HUES64 (cell line): ENCODE data around the gene ABCA6. TPM values are rescaled to one million over a fixed set of nuclear protein-coding genes. Genes with fewer than 3 reads are reported as not detected.

Experiments used
- H3K27ac ChIP-seq: 2 replicates; pipeline ENCODE4 v1.7.0; 2013; ENCODE audit warnings: low read depth, low read length, inconsistent platforms
- H3K27me3 ChIP-seq: 2 replicates; pipeline ENCODE4 v1.6.1; 2013; ENCODE audit warnings: mild to moderate bottlenecking, low read length; ENCODE audit not compliant: insufficient read depth
- H3K36me3 ChIP-seq: 2 replicates; pipeline ENCODE4 v1.6.1; 2013; ENCODE audit warnings: mild to moderate bottlenecking, low read length; ENCODE audit not compliant: insufficient read depth
- H3K4me1 ChIP-seq: 2 replicates; pipeline ENCODE4 v1.6.1; 2013; ENCODE audit warnings: mild to moderate bottlenecking, low read length, moderate library complexity; ENCODE audit not compliant: insufficient read depth
- H3K4me3 ChIP-seq: 2 replicates; pipeline ENCODE4 v1.5.1; 2013; ENCODE audit warnings: mild to moderate bottlenecking, low read length, moderate library complexity
- H3K9ac ChIP-seq: 2 replicates; pipeline ENCODE4 v1.6.1; 2013; ENCODE audit warnings: mild to moderate bottlenecking, low read depth, low read length
- H3K9me3 ChIP-seq: 2 replicates; pipeline ENCODE4 v1.6.1; 2013; ENCODE audit warnings: low read depth, low read length; ENCODE audit not compliant: insufficient read depth
- WGBS: fragments of 150-250, 120-280 bp; methylation state at CpG from one replicate; pipeline ENCODE4 v1.1.7; 2013; ENCODE audit warnings: missing lambda C conversion rate; 5-methylcytosine and 5-hydroxymethylcytosine counted together
- polyA plus RNA-seq, 2 experiments: library from polyadenylated mRNA; stranded (reverse); fragments of 50-300 nt; gene quantifications; one replicate each; pipeline ENCODE4 v1.2.3, GENCODE V29; 2013

The ABCA6 gene, protein sequence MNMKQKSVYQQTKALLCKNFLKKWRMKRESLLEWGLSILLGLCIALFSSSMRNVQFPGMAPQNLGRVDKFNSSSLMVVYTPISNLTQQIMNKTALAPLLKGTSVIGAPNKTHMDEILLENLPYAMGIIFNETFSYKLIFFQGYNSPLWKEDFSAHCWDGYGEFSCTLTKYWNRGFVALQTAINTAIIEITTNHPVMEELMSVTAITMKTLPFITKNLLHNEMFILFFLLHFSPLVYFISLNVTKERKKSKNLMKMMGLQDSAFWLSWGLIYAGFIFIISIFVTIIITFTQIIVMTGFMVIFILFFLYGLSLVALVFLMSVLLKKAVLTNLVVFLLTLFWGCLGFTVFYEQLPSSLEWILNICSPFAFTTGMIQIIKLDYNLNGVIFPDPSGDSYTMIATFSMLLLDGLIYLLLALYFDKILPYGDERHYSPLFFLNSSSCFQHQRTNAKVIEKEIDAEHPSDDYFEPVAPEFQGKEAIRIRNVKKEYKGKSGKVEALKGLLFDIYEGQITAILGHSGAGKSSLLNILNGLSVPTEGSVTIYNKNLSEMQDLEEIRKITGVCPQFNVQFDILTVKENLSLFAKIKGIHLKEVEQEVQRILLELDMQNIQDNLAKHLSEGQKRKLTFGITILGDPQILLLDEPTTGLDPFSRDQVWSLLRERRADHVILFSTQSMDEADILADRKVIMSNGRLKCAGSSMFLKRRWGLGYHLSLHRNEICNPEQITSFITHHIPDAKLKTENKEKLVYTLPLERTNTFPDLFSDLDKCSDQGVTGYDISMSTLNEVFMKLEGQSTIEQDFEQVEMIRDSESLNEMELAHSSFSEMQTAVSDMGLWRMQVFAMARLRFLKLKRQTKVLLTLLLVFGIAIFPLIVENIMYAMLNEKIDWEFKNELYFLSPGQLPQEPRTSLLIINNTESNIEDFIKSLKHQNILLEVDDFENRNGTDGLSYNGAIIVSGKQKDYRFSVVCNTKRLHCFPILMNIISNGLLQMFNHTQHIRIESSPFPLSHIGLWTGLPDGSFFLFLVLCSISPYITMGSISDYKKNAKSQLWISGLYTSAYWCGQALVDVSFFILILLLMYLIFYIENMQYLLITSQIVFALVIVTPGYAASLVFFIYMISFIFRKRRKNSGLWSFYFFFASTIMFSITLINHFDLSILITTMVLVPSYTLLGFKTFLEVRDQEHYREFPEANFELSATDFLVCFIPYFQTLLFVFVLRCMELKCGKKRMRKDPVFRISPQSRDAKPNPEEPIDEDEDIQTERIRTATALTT (N-terminal part only)
- polyA plus RNA-seq (2013, experiment 1 of 2), result not detected
- polyA plus RNA-seq (2013, experiment 2 of 2), result not detected

DNA sequence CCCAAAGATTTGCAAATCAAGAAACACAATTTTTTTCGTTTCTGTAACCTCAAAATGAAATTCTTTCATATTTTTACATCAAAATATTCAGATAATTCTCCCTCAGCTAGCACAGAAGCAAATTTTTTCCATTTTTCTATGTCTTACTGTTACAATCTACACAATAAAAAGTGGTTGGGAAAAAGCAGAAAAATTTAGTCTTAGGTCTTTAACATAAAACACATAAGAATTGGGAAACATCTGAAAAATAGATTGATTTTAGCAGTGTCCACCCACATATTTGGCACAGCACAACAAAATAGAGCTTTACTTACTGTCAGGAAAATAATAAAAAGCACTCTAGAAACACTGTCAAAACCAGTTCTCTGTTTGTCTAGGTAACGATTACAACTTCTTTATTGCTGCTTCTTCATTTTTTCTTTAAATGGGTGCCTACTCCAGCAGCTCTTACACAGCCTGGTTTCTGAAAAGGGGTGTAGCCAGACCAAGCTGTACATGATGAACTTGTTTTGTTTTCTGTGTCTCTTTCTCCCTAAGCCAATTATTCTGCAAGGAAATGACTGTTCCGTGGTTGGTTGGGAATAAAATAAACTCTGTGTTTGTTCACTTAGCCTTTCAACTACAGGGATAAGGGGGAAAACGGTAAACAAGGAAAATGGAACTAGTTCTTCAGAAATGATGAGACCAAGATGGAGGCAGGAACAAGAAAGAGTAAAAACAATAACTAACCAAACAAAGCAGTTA lies at the start of gene ABCA6:
Gene ABCA6 (minus strand): TSS at position 465 of the 744 bp plus-strand sequence. CDS start 1,192 bp downstream, outside the sequence.
- H3K27ac ChIP-seq, result no peak within 1 kb of the TSS
- H3K4me3 ChIP-seq, result no peak within 1 kb of the TSS
- no peaks in the 10 kb centered on the region for H3K4me1 ChIP-seq
- no peak within 1 kb of the TSS for H3K9ac ChIP-seq
- 84% methylated on average over 4 of the region's 4 CpGs for WGBS
- no peaks in the 10 kb centered on the region for H3K9me3 ChIP-seq
- H3K27me3 ChIP-seq, result no peaks in the 10 kb centered on the region
- H3K36me3 ChIP-seq, result no peaks in the 10 kb centered on the region

DNA sequence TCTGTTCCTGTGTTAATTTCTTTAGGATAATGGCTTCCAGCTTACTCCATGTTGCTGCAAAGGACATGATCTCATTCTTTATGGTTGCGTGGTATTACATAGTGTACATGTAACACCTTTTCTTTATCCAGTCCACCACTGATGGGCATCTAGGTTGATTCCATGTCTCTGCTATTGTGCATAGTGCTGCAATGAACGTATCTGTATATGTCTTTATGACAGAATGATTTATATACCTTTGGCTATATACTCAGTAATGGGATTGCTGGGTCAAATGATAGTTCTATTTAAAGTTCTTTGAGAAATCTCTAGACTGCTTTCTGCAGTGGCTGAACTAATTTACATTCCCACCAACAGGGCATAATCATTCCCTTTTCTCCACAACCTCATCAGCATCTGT lies 47.1 kb upstream of the ABCA6 start:
- no peak overlapping the region for H3K27ac ChIP-seq
- no peak overlapping the region for H3K9ac ChIP-seq
- no peak overlapping the region for H3K4me3 ChIP-seq
- H3K9me3 ChIP-seq, result no peaks in the 10 kb centered on the region
- no peaks in the 10 kb centered on the region for H3K27me3 ChIP-seq
- H3K4me1 ChIP-seq, result no peaks in the 10 kb centered on the region
- H3K36me3 ChIP-seq, result no peaks in the 10 kb centered on the region
- WGBS, result no CpG with 5 or more reads among the region's 2 CpGs

DNA sequence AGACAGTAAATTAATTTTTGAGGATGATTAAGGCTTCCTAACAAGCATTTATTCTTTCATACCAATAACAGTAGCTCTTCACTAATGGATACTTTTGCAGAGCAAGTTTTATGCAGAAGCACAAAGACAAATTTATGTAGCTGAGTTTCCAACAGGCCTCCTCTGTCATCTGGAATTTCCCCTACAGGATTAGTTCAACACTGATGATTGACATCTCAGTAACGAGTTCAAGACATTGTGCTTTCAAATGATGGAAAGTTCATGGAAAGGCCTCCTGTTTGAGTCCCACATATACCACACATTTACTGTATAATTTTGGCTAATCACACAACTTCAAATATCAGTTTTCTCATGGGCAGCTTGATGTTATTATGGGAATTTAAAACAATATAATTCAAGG lies 46.4 kb upstream of the ABCA6 start:
- no peak overlapping the region for H3K9ac ChIP-seq
- WGBS, result 83% methylated on average over 1 of the region's 1 CpG
- no peak overlapping the region for H3K4me3 ChIP-seq
- no peak overlapping the region for H3K27ac ChIP-seq
- no peaks in the 10 kb centered on the region for H3K4me1 ChIP-seq
- no peaks in the 10 kb centered on the region for H3K9me3 ChIP-seq
- no peaks in the 10 kb centered on the region for H3K36me3 ChIP-seq
- no peaks in the 10 kb centered on the region for H3K27me3 ChIP-seq

DNA sequence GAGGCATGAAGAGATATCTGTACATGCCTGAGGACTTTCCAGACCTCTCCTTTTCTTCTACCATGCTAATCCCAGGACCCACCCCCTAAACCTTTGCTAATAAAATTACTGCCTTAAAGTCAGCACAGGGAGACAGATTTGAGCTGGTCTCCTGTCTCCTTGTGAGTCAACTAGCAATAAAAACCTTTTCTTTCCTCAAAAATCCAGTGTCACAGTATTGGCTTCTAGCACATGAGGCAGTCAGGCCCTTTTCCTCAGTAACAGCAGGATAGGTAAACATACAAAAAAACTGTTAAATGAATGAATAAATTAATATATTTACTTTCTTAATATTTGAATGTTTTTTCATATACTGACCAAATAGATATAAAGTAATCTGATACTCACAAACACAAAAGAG lies 45.6 kb upstream of the ABCA6 start:
- Histone ChIP-seq H3K27me3 (no peaks in the 10 kb centered on the region), H3K4me1 (no peaks in the 10 kb centered on the region), H3K27ac (no peak overlapping the region), H3K9me3 (no peaks in the 10 kb centered on the region), H3K4me3 (no peak overlapping the region), H3K9ac (no peak overlapping the region), H3K36me3 (no peaks in the 10 kb centered on the region)

DNA sequence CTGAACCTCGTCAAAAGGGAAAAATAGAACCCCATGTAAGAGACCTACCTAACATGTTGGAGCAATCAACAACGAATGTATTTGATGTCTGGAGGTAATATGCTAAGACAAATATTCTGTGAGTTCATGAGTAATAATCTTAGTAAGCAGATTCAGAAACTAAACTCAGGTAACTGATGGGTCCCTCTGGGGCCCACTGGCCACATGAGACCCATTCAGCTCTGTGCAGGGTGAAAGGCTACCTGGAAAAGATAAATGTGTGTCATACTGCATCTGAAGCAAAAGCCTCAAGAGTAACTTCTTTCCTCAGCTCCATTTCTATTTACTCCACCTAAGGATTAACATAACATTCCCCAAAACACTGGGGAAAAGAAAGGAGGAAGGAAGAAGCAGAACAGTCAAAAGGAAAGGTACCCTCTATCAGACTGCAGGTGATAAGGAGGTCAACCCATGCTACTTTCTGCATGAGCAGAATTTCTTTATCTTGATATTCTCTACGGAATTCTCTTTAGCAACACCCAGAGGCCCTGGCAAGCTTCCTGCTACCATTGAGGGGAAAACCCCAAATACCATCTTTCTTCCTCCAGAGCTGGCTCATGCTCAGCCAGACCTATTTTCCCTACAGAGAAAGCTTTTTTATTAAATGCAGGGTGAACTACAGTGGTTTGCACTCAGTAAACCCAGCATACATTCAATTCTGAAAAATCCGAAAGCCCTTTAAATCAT lies 37.7 kb upstream of the ABCA6 start:
- no peaks in the 10 kb centered on the region for H3K27me3 ChIP-seq
- H3K4me1 ChIP-seq, result no peaks in the 10 kb centered on the region
- H3K27ac ChIP-seq, result no peak overlapping the region
- WGBS, result 80% methylated on average over 3 of the region's 4 CpGs
- no peak overlapping the region for H3K4me3 ChIP-seq
- H3K9ac ChIP-seq, result no peak overlapping the region
- H3K9me3 ChIP-seq, result no peaks in the 10 kb centered on the region
- no peaks in the 10 kb centered on the region for H3K36me3 ChIP-seq

DNA sequence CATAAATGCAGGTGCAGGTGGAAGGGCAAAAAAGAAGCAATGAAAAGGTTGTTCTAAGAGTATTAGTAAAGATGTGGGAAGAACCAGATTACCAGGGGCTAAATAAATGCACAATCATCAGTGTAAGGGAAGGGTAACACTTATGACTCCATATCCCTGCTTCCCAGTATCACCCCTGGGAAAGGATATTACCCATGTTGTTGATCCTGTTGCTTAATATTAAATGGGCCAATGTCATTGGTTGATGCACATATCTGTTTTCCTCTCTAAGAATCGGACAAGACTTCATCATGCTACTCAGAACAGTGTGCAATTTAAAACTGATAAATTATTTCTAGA lies 34.7 kb upstream of the ABCA6 start:
- Histone ChIP-seq H3K9me3 (no peaks in the 10 kb centered on the region), H3K27me3 (no peaks in the 10 kb centered on the region), H3K27ac (no peak overlapping the region), H3K4me3 (no peak overlapping the region), H3K9ac (no peak overlapping the region), H3K4me1 (no peaks in the 10 kb centered on the region), H3K36me3 (no peaks in the 10 kb centered on the region)
- WGBS, result no CpG with 5 or more reads among the region's 1 CpG

DNA sequence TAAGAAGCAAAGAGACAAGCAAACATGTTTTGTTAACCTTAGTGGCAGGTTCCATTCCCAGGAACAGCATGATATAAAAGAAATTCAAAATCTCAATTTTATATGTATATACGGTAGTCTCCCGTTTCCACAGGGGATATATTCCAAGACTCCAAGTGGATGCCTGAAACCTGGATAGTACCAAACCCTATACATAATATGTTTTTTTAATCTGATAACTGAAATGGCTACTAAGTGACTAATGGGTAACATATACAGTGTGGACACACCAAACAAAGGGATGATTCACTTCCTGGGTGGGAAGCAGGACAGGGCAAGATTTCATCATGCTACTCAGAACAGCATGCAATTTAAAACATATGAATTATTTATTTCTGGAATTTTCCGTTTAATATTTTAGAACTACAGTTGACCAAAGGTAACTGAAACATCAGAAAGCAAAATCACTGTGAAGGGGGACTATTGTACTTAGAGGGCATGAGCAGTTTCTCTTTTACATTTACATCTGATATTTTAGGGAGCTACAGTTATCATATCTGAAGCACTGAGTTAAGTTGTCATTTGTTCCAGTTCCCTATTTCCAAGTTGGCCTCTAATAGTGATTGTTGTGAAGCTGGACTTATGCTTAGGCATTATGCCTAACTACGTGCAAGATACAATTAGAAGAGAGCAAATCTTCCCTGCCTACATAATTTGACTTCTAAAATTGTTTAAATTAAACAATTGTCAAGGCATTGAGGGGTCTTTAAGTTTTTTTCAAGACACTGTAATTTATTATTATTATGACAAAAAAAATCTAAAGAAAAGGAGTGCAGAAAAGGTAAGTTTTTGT lies 34.1 kb upstream of the ABCA6 start:
- H3K36me3 ChIP-seq, result no peaks in the 10 kb centered on the region
- no peak overlapping the region for H3K9ac ChIP-seq
- H3K4me3 ChIP-seq, result no peak overlapping the region
- no peaks in the 10 kb centered on the region for H3K9me3 ChIP-seq
- WGBS, result no CpG with 5 or more reads among the region's 4 CpGs
- no peaks in the 10 kb centered on the region for H3K27me3 ChIP-seq
- no peaks in the 10 kb centered on the region for H3K4me1 ChIP-seq
- H3K27ac ChIP-seq, result no peak overlapping the region

DNA sequence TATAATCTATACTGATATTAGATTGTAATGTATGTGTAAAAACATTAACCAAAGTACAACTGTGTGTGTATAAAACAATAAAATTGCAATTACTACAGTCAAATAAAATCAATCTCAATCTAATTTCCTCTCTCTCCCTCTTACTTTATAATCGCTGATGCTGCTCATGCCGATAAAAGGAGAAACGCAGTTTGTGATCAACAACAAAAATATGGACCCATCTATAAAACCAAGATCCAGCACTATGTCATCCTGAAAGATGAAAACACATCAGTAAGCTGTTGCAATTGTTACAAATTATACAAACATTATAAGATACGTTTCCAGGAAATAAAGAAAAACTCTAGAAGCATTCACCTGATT lies 33.5 kb upstream of the ABCA6 start:
- Histone ChIP-seq H3K36me3 (no peaks in the 10 kb centered on the region), H3K4me3 (no peak overlapping the region), H3K9me3 (no peaks in the 10 kb centered on the region), H3K4me1 (no peaks in the 10 kb centered on the region), H3K27me3 (no peaks in the 10 kb centered on the region), H3K9ac (no peak overlapping the region), H3K27ac (no peak overlapping the region)
- 92% methylated on average over 4 of the region's 4 CpGs for WGBS

DNA sequence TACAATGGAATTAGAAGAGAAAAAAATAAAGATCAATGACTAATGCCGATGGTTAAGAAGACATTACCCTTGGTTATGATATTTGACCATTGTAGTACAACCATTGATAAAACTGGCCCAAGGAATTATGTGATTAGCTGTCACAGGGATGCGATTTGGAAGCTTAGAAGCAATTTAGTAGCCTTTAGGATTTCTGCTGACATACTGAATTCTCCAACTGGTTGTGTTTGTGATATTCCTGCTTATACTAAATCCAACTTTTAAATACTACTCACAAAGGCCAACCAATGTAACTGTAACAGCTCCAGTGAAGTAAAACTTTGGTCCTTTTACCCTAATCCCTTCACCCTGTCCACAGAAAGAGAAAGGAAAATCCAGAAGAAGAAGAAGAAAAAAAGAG lies 31.4 kb upstream of the ABCA6 start:
- 70% methylated on average over 2 of the region's 2 CpGs for WGBS
- Histone ChIP-seq H3K9me3 (no peaks in the 10 kb centered on the region), H3K9ac (no peak overlapping the region), H3K4me1 (no peaks in the 10 kb centered on the region), H3K36me3 (no peaks in the 10 kb centered on the region), H3K27me3 (no peaks in the 10 kb centered on the region), H3K27ac (no peak overlapping the region), H3K4me3 (no peak overlapping the region)

DNA sequence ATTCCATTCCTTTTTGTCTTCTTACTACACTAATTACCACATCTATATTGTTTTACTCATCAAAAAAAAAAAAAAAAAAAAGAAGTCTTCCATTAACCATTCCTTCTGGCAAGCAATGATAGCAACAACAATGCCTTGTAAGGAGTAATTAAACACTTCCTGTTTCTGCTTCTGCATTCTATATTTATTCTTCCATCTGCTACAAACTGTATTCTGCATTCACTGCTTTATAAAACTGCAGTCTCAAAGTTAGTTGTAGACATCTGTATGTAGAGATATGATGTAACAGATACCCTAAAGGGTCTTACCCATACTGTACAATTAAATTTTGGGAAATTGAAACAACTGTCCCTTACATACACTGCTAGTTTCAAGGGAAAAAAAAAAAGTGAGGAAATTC lies 28.7 kb upstream of the ABCA6 start:
- Histone ChIP-seq H3K9me3 (no peaks in the 10 kb centered on the region), H3K27me3 (no peaks in the 10 kb centered on the region), H3K4me3 (no peak overlapping the region), H3K27ac (no peak overlapping the region), H3K4me1 (no peaks in the 10 kb centered on the region), H3K36me3 (no peaks in the 10 kb centered on the region), H3K9ac (no peak overlapping the region)
